A549 (cell line): ENCODE measurements around the gene RRBP1.

Source experiments
- CBX8 ChIP-seq: fragments of 200-600 bp; sonication (generic); IDR thresholded peaks from 2 replicates; pipeline ENCODE4 v1.6.1; 2016
- CEBPB ChIP-seq, 2 experiments: fragments of >200 bp in 1 of 2; sonication (Bioruptor Twin) in 1 of 2; formaldehyde crosslinking in 1 of 2; IDR thresholded peaks; 2 replicates each; pipeline ENCODE4 v1.6.1; 2012 to 2016
- CHD4 ChIP-seq: fragments of 200-600 bp; sonication (generic); IDR thresholded peaks from 2 replicates; pipeline ENCODE4 v1.6.1; 2016; ENCODE audit warnings: antibody characterized with exemption, mild to moderate bottlenecking, borderline replicate concordance
- EP300 ChIP-seq, 2 experiments: fragments of >200 bp; sonication (Bioruptor Twin); formaldehyde crosslinking; IDR thresholded peaks; 2 replicates in 1 of 2; 3 replicates in 1 of 2; pipeline ENCODE4 v1.6.1; 2016 to 2017
- FOXS1 ChIP-seq: fragments of 250-450 bp; sonication (Bioruptor Pico); IDR thresholded peaks from 2 replicates; pipeline ENCODE4 v1.5.0; 2020; ENCODE audit warnings: mild to moderate bottlenecking, moderate library complexity
- KDM1A ChIP-seq: fragments of 200-600 bp; sonication (generic); IDR thresholded peaks from 2 replicates; pipeline ENCODE4 v1.6.1; 2016; ENCODE audit warnings: low read depth, mild to moderate bottlenecking
- KDM5A ChIP-seq: fragments of 200-600 bp; sonication (generic); IDR thresholded peaks from 2 replicates; pipeline ENCODE4 v1.6.1; 2016; ENCODE audit warnings: antibody characterized with exemption, mild to moderate bottlenecking
- POLR2A ChIP-seq: IDR thresholded peaks from 2 replicates; pipeline ENCODE4 v1.6.1; 2012; ENCODE audit warnings: mild to moderate bottlenecking, low read length
- TF ChIP-seq, protein P1 (sequence below): fragments of >200 bp; sonication (Bioruptor Twin); formaldehyde crosslinking; IDR thresholded peaks from 3 replicates; pipeline ENCODE4 v1.5.1; 2016
- TF ChIP-seq, protein P2 (sequence below): IDR thresholded peaks from 2 replicates; pipeline ENCODE4 v1.6.1; 2012

DNA sequence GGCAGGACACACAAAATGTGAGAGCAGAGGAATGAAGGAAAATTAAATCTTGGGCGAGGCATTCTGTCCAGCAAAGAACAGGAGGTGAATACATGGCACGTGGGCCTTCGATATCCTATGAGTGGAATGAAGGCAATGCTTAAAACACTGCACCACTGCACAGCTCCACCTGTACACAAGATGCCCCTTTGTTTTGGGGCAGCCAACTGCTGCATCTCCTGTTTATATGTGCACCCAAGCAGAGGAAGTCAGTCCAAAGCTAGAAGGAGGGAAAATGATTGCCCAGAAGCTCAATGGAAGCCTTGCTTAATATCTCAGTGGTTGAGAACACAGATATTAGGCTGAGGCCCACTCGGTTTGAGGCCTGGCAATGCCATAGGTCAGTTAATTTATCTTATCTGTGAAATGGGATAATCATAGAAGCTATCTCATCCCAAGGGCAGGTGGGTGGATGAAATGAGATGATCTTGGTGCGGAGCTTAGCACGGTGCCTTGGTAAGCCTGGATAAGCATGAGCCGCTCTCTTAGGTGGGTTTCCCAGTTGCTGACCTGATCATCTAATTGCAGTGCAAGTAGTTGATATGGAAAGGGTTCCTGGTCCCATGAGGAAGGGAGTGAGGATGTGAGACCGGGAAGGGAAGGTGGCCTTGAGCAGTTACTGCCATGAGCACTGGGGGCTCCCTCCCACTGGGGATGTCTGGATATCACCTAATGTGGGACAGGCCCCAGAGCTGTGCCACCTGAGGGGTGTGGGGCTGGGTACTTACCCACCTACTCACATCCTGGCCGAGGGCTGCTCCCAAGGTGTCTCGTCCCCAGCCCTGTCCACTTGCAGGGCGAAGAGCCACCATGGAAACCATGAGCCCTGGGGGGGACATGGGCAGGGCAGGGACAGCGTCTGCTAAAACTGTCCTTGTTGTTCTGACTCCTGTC is 27.6 kb upstream of the RRBP1 start:
- TF ChIP-seq, protein P1, sequence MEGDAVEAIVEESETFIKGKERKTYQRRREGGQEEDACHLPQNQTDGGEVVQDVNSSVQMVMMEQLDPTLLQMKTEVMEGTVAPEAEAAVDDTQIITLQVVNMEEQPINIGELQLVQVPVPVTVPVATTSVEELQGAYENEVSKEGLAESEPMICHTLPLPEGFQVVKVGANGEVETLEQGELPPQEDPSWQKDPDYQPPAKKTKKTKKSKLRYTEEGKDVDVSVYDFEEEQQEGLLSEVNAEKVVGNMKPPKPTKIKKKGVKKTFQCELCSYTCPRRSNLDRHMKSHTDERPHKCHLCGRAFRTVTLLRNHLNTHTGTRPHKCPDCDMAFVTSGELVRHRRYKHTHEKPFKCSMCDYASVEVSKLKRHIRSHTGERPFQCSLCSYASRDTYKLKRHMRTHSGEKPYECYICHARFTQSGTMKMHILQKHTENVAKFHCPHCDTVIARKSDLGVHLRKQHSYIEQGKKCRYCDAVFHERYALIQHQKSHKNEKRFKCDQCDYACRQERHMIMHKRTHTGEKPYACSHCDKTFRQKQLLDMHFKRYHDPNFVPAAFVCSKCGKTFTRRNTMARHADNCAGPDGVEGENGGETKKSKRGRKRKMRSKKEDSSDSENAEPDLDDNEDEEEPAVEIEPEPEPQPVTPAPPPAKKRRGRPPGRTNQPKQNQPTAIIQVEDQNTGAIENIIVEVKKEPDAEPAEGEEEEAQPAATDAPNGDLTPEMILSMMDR = no peak
- TF ChIP-seq KDM1A (no peak), FOXS1 (CRISPR knock-in tag) (no peak), EP300 (IDR thresholded peaks at IDR 0.05) (no peak), CBX8 (no peak), KDM5A (no peak), POLR2A (no peak), CEBPB (IDR thresholded peaks at IDR 0.05) (no peak), CHD4 (no peak)
- TF ChIP-seq, protein P2, sequence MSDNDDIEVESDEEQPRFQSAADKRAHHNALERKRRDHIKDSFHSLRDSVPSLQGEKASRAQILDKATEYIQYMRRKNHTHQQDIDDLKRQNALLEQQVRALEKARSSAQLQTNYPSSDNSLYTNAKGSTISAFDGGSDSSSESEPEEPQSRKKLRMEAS = no peak
